ENCODE results near the gene TXNDC8.
"Not testable (repeated sequence)": the region's sequence is repeated elsewhere in the genome, so short reads cannot be mapped to it uniquely, and the experiment has no call there.

TXNDC8 gene

GRCh38 chr9:110337727-110338126 lies at the start of gene TXNDC8:
Gene TXNDC8 (minus strand): TSS chr9:110337863.
- TF ChIP-seq CTCF (IDR thresholded peaks at IDR 0.05): no peak
- H3K36me3 Mint-ChIP-seq (ENCODE audit: low read depth): no peaks in the 10 kb centered on the region
- no peaks in the 10 kb centered on the region for H3K9me3 Mint-ChIP-seq

GRCh38 chr9:110383491-110383890 lies 45.8 kb upstream of the TXNDC8 start:
- Mint-ChIP-seq H3K9me3 (peaks cover 13% of the 10 kb centered on the region), H3K27me3 (ENCODE audit: low read depth, poor library complexity) (peaks cover 2% of the 10 kb centered on the region), H3K4me1 (no peaks in the 10 kb centered on the region), H3K27ac (no peak overlapping the region), H3K36me3 (ENCODE audit: low read depth) (no peaks in the 10 kb centered on the region), H3K4me3 (no peak overlapping the region)
- no peak for TF ChIP-seq CTCF (IDR thresholded peaks at IDR 0.05)
- no peak for DNase-seq

More at GRCh38 chr9:110337727-110338126, at the start of gene TXNDC8:
- H3K4me3 Mint-ChIP-seq: no peak within 1 kb of the TSS
- no peak within 1 kb of the TSS for H3K27ac Mint-ChIP-seq
- no peaks in the 10 kb centered on the region for H3K4me1 Mint-ChIP-seq
- peaks cover 8% of the 10 kb centered on the region for H3K27me3 Mint-ChIP-seq (ENCODE audit: low read depth, poor library complexity)
- no peak for DNase-seq

- peaks cover 13% of the 10 kb centered on the region for H3K9me3 Mint-ChIP-seq
- peaks cover 3% of the 10 kb centered on the region for H3K27me3 Mint-ChIP-seq (ENCODE audit: low read depth, poor library complexity)
- TF ChIP-seq CTCF (IDR thresholded peaks at IDR 0.05): no peak
- no peak overlapping the region for H3K4me3 Mint-ChIP-seq
- H3K36me3 Mint-ChIP-seq (ENCODE audit: low read depth): no peaks in the 10 kb centered on the region
- DNase-seq: no peak
- no peak overlapping the region for H3K27ac Mint-ChIP-seq
- no peaks in the 10 kb centered on the region for H3K4me1 Mint-ChIP-seq
These were observed 45.1 kb upstream of the TXNDC8 start for GRCh38 chr9:110382731-110383130.

GRCh38 chr9:110371411-110372007 lies 33.8 kb upstream of the TXNDC8 start:
- no peaks in the 10 kb centered on the region for H3K4me1 Mint-ChIP-seq
- H3K36me3 Mint-ChIP-seq (ENCODE audit: low read depth): no peaks in the 10 kb centered on the region
- TF ChIP-seq CTCF (IDR thresholded peaks at IDR 0.05): no peak
- H3K27me3 Mint-ChIP-seq (ENCODE audit: low read depth, poor library complexity): no peaks in the 10 kb centered on the region
- no peak for DNase-seq
- H3K9me3 Mint-ChIP-seq: no peaks in the 10 kb centered on the region
- H3K4me3 Mint-ChIP-seq: no peak overlapping the region
- no peak overlapping the region for H3K27ac Mint-ChIP-seq

GRCh38 chr9:110370315-110370714 lies 32.7 kb upstream of the TXNDC8 start:
- Mint-ChIP-seq H3K9me3 (no peaks in the 10 kb centered on the region), H3K27me3 (ENCODE audit: low read depth, poor library complexity) (no peaks in the 10 kb centered on the region), H3K36me3 (ENCODE audit: low read depth) (no peaks in the 10 kb centered on the region), H3K4me1 (no peaks in the 10 kb centered on the region), H3K27ac (no peak overlapping the region), H3K4me3 (no peak overlapping the region)
- TF ChIP-seq CTCF (IDR thresholded peaks at IDR 0.05): no peak
- no peak for DNase-seq

- Mint-ChIP-seq H3K4me1 (no peaks in the 10 kb centered on the region), H3K36me3 (ENCODE audit: low read depth) (no peaks in the 10 kb centered on the region), H3K4me3 (no peak overlapping the region), H3K27me3 (ENCODE audit: low read depth, poor library complexity) (no peaks in the 10 kb centered on the region), H3K27ac (no peak overlapping the region), H3K9me3 (peaks cover 12% of the 10 kb centered on the region)
- no peak for DNase-seq
- TF ChIP-seq CTCF (IDR thresholded peaks at IDR 0.05): no peak
These were observed 26.8 kb upstream of the TXNDC8 start for GRCh38 chr9:110364451-110364850.

GRCh38 chr9:110358992-110359391 lies 21.3 kb upstream of the TXNDC8 start:
- H3K4me3 Mint-ChIP-seq; H3K27ac Mint-ChIP-seq; H3K27me3 Mint-ChIP-seq (ENCODE audit: low read depth, poor library complexity); H3K36me3 Mint-ChIP-seq (ENCODE audit: low read depth); DNase-seq: not testable (repeated sequence)
- Mint-ChIP-seq H3K9me3 (peaks cover 16% of the 10 kb centered on the region), H3K4me1 (peaks cover 15% of the 10 kb centered on the region)

All from nephron progenitor cell (in vitro differentiated cells).